22Rv1 (cell line): Measurements from ENCODE around the gene SENP7.

Source experiments
- CTCF ChIP-seq: fragments of 450-650 bp; IDR thresholded peaks from 2 replicates; pipeline ENCODE4 v1.5.1; 2017; ENCODE audit warnings: mild to moderate bottlenecking
- ZFX ChIP-seq: fragments of 450-650 bp; IDR thresholded peaks from 2 replicates; pipeline ENCODE4 v1.6.1; 2017; ENCODE audit warnings: antibody characterized with exemption, borderline replicate concordance

GRCh38 chr3:101461451-101461850, 51.6 kb downstream of the SENP7 start:
- TF ChIP-seq CTCF: no peak
- TF ChIP-seq ZFX: no peak
